WTC11 (cell line): Measurements from ENCODE around the gene AGO4. TPM values are rescaled to one million over a fixed set of nuclear protein-coding genes. Genes with fewer than 3 reads are reported as not detected.

Experiments
- ATAC-seq: fragments of 200-7000 bp; cut with Tn5 transposase; 2 replicates; pipeline ENCODE4 v1.10.0; 2021; ENCODE audit warnings: mild to moderate bottlenecking, moderate library complexity
- CTCF ChIA-PET: fragments of 300-600 bp; sonication (Branson Sonifier 250); formaldehyde crosslinking; loops from one replicate; lab custom pipeline; 2021; ENCODE audit warnings: antibody characterized with exemption; lab: Charles Lee
- POLR2A ChIA-PET: fragments of 350-600 bp; sonication (Branson Sonifier 250); formaldehyde crosslinking; loops from one replicate; lab custom pipeline; 2021; ENCODE audit warnings: antibody characterized with exemption; lab: Charles Lee
- DNase-seq: peaks from one replicate; pipeline ENCODE4 v3.0.0; 2021; ENCODE audit warnings: low spot score
- H3K27ac Mint-ChIP-seq: 2 replicates; pipeline ENCODE4 v1.8.0; 2021; ENCODE audit warnings: mixed read lengths
- H3K27me3 Mint-ChIP-seq: 2 replicates; pipeline ENCODE4 v1.8.0; 2021; ENCODE audit warnings: low read depth, mild to moderate bottlenecking, moderate library complexity, mixed read lengths
- H3K36me3 Mint-ChIP-seq: 2 replicates; pipeline ENCODE4 v1.8.0; 2021; ENCODE audit warnings: mixed read lengths
- H3K4me1 Mint-ChIP-seq: 2 replicates; pipeline ENCODE4 v1.8.0; 2022; ENCODE audit warnings: mixed read lengths
- H3K4me3 Mint-ChIP-seq: 2 replicates; pipeline ENCODE4 v1.8.0; 2021; ENCODE audit warnings: mild to moderate bottlenecking, moderate library complexity, mixed read lengths
- H3K9me3 Mint-ChIP-seq: 2 replicates; pipeline ENCODE4 v1.8.0; 2021; ENCODE audit warnings: mixed read lengths
- AFF4 ChIP-seq: sonication (generic); formaldehyde crosslinking; IDR thresholded peaks from 2 replicates; pipeline ENCODE4 v1.8.1; 2023; ENCODE audit warnings: mild to moderate bottlenecking, missing genetic modification reagents, borderline replicate concordance
- CBFB ChIP-seq: sonication (generic); formaldehyde crosslinking; IDR thresholded peaks from 2 replicates; pipeline ENCODE4 v1.8.1; 2022; ENCODE audit warnings: mild to moderate bottlenecking, low read depth, missing genetic modification reagents
- CREM ChIP-seq: sonication (generic); formaldehyde crosslinking; IDR thresholded peaks from 2 replicates; pipeline ENCODE4 v1.8.1; 2022; ENCODE audit warnings: mild to moderate bottlenecking, missing genetic modification reagents, moderate library complexity
- ERG ChIP-seq: fragments of 250-450 bp; sonication (Bioruptor Pico); IDR thresholded peaks from 2 replicates; pipeline ENCODE4 v1.8.0; 2021; ENCODE audit warnings: mild to moderate bottlenecking
- ETV6 ChIP-seq: sonication (generic); formaldehyde crosslinking; IDR thresholded peaks from 2 replicates; pipeline ENCODE4 v1.8.1; 2022; ENCODE audit warnings: mild to moderate bottlenecking, missing genetic modification reagents
- GRHL2 ChIP-seq: fragments of 250-450 bp; sonication (Bioruptor Pico); IDR thresholded peaks from 2 replicates; pipeline ENCODE4 v1.8.0; 2022; ENCODE audit warnings: mild to moderate bottlenecking, moderate library complexity; ENCODE audit not compliant: insufficient replicate concordance, severe bottlenecking
- HMGA2 ChIP-seq: fragments of 250-450 bp; sonication (Bioruptor Pico); IDR thresholded peaks from 2 replicates; pipeline ENCODE4 v1.4.0; 2021; ENCODE audit warnings: mild to moderate bottlenecking, moderate library complexity
- IRF2 ChIP-seq: sonication (generic); formaldehyde crosslinking; IDR thresholded peaks from 2 replicates; pipeline ENCODE4 v1.8.0; 2022; ENCODE audit warnings: low read depth, missing genetic modification reagents, borderline replicate concordance
- KAT7 ChIP-seq: sonication (generic); formaldehyde crosslinking; IDR thresholded peaks from 2 replicates; pipeline ENCODE4 v1.8.1; 2023; ENCODE audit warnings: missing genetic modification reagents, mild to moderate bottlenecking, borderline replicate concordance
- MAX ChIP-seq: sonication (generic); formaldehyde crosslinking; IDR thresholded peaks from 2 replicates; pipeline ENCODE4 v1.8.0; 2022; ENCODE audit warnings: mild to moderate bottlenecking, missing genetic modification reagents
- MYBL2 ChIP-seq: sonication (generic); formaldehyde crosslinking; IDR thresholded peaks from 2 replicates; pipeline ENCODE4 v1.8.1; 2023; ENCODE audit warnings: mild to moderate bottlenecking, moderate library complexity, missing genetic modification reagents
- NFATC4 ChIP-seq: fragments of 250-450 bp; sonication (Bioruptor Pico); IDR thresholded peaks from 2 replicates; pipeline ENCODE4 v1.9.0; 2021; ENCODE audit warnings: mild to moderate bottlenecking
- NFYB ChIP-seq: sonication (generic); formaldehyde crosslinking; conservative IDR thresholded peaks from 2 replicates; pipeline ENCODE4 v1.8.0; 2022; ENCODE audit warnings: low read depth, missing genetic modification reagents
- NR3C1 ChIP-seq: sonication (generic); formaldehyde crosslinking; conservative IDR thresholded peaks from 2 replicates; pipeline ENCODE4 v1.8.1; 2023; ENCODE audit warnings: low read depth, mild to moderate bottlenecking, missing genetic modification reagents
- TCF7 ChIP-seq: sonication (generic); formaldehyde crosslinking; IDR thresholded peaks from 2 replicates; pipeline ENCODE4 v1.8.0; 2022; ENCODE audit warnings: mild to moderate bottlenecking, low read depth, missing genetic modification reagents, moderate library complexity
- TP53 ChIP-seq: sonication (generic); formaldehyde crosslinking; IDR thresholded peaks from 2 replicates; pipeline ENCODE4 v1.8.1; 2023; ENCODE audit warnings: mild to moderate bottlenecking, missing genetic modification reagents
- ZMAT4 ChIP-seq: fragments of 250-450 bp; sonication (Bioruptor Pico); IDR thresholded peaks from 2 replicates; pipeline ENCODE4 v1.9.0; 2021; ENCODE audit warnings: mild to moderate bottlenecking
- ZNF317 ChIP-seq: sonication (generic); formaldehyde crosslinking; IDR thresholded peaks from 2 replicates; pipeline ENCODE4 v1.8.1; 2023; ENCODE audit warnings: low read depth, mild to moderate bottlenecking, moderate library complexity, missing genetic modification reagents, borderline replicate concordance
- total RNA-seq: library from RNA; stranded (reverse); gene quantifications from 3 replicates; pipeline ENCODE4 v1.2.3, GENCODE V29; 2021
- TF ChIP-seq, protein P1 (sequence below): fragments of 250-450 bp; sonication (Bioruptor Pico); IDR thresholded peaks from 2 replicates; pipeline ENCODE4 v1.9.0; 2021; ENCODE audit warnings: moderate library complexity, mild to moderate bottlenecking, inconsistent platforms, borderline replicate concordance
- TF ChIP-seq, protein P2 (sequence below): fragments of 200-600 bp; IDR thresholded peaks from 2 replicates; pipeline ENCODE4 v1.8.0; 2022; ENCODE audit warnings: antibody characterized with exemption
- TF ChIP-seq, protein P3 (sequence below): sonication (generic); formaldehyde crosslinking; IDR thresholded peaks from 2 replicates; pipeline ENCODE4 v1.8.1; 2022; ENCODE audit warnings: mild to moderate bottlenecking, missing genetic modification reagents, moderate library complexity, borderline replicate concordance
- TF ChIP-seq, protein P4 (sequence below): sonication (generic); formaldehyde crosslinking; IDR thresholded peaks from 2 replicates; pipeline ENCODE4 v1.8.1; 2023; ENCODE audit warnings: mild to moderate bottlenecking, missing genetic modification reagents, moderate library complexity

The AGO4 gene
- total RNA-seq, 1 experiment from 2014 or later, result 8.7 TPM

DNA sequence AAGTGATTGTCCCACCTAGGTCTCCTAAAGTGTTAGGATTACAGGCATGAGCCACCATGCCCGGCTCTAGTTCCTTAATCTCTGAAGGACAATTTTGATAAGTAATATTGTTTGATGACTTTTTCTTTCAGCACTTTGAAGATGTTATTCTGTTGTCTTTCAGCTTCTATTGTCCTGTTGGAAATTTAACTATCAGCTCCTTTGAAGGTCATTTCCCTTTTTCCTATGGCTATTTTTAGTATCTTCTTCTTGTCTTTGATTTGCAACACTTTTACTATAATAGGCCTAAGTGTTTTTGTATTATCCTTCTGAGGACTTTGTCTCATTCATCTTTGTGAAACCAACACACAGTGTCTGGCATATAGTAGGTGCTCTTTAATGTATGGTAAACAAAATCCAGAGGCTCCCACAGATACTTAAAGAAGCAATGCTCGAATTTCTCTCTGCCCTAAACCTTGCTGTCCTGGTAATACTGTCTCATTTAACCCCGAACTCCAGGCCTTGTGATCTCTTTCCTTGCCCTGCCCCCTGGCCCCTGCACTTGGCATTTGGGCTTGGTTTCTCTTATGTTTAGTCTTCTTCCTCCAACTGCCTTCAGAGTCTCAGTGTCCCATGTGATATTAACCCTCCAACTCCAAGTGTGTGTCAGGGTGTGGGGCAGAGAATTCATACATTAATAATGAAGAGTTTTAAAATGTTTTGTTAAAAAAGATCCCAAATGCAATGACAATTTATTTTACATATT lies 56.2 kb downstream of the AGO4 start:
- no peak overlapping the region for H3K27ac Mint-ChIP-seq
- ATAC-seq (no peak), DNase-seq (no peak)
- H3K4me1 Mint-ChIP-seq, result no peaks in the 10 kb centered on the region
- POLR2A ChIA-PET, result no interaction called here
- H3K36me3 Mint-ChIP-seq, result no peaks in the 10 kb centered on the region
- CTCF ChIA-PET, result interaction anchor here (0.9 kb wide), 1 partner anchor 19 kb away, joined by 3 read pairs; the partner anchor contains the start of gene AGO1
- TF ChIP-seq, protein P1, sequence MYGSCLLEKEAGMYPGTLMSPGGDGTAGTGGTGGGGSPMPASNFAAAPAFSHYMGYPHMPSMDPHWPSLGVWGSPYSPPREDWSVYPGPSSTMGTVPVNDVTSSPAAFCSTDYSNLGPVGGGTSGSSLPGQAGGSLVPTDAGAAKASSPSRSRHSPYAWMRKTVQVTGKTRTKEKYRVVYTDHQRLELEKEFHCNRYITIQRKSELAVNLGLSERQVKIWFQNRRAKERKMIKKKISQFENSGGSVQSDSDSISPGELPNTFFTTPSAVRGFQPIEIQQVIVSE, result no peak
- TF ChIP-seq, protein P2, sequence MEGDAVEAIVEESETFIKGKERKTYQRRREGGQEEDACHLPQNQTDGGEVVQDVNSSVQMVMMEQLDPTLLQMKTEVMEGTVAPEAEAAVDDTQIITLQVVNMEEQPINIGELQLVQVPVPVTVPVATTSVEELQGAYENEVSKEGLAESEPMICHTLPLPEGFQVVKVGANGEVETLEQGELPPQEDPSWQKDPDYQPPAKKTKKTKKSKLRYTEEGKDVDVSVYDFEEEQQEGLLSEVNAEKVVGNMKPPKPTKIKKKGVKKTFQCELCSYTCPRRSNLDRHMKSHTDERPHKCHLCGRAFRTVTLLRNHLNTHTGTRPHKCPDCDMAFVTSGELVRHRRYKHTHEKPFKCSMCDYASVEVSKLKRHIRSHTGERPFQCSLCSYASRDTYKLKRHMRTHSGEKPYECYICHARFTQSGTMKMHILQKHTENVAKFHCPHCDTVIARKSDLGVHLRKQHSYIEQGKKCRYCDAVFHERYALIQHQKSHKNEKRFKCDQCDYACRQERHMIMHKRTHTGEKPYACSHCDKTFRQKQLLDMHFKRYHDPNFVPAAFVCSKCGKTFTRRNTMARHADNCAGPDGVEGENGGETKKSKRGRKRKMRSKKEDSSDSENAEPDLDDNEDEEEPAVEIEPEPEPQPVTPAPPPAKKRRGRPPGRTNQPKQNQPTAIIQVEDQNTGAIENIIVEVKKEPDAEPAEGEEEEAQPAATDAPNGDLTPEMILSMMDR, result no peak
- no peak for TF ChIP-seq ETV6 (CRISPR knock-in tag)
- no peak for TF ChIP-seq MAX
- TF ChIP-seq, protein P3, sequence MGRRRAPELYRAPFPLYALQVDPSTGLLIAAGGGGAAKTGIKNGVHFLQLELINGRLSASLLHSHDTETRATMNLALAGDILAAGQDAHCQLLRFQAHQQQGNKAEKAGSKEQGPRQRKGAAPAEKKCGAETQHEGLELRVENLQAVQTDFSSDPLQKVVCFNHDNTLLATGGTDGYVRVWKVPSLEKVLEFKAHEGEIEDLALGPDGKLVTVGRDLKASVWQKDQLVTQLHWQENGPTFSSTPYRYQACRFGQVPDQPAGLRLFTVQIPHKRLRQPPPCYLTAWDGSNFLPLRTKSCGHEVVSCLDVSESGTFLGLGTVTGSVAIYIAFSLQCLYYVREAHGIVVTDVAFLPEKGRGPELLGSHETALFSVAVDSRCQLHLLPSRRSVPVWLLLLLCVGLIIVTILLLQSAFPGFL, result no peak
- TF ChIP-seq NFYB, result no peak
- TF ChIP-seq HMGA2 (CRISPR knock-in tag), result no peak
- no peak for TF ChIP-seq ZMAT4 (CRISPR knock-in tag)
- no peak for TF ChIP-seq MYBL2 (CRISPR knock-in tag)
- TF ChIP-seq NR3C1 (CRISPR knock-in tag), result no peak
- no peak for TF ChIP-seq TCF7
- TF ChIP-seq KAT7 (CRISPR knock-in tag), result no peak
- TF ChIP-seq, protein P4, sequence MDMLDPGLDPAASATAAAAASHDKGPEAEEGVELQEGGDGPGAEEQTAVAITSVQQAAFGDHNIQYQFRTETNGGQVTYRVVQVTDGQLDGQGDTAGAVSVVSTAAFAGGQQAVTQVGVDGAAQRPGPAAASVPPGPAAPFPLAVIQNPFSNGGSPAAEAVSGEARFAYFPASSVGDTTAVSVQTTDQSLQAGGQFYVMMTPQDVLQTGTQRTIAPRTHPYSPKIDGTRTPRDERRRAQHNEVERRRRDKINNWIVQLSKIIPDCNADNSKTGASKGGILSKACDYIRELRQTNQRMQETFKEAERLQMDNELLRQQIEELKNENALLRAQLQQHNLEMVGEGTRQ (CRISPR knock-in tag), result no peak
- TF ChIP-seq TP53 (CRISPR knock-in tag), result no peak
- no peak for TF ChIP-seq CBFB (CRISPR knock-in tag)
- TF ChIP-seq GRHL2, result no peak
- no peak for TF ChIP-seq CREM (CRISPR knock-in tag)
- no peak for TF ChIP-seq NFATC4
- TF ChIP-seq ERG (CRISPR knock-in tag), result no peak
- H3K4me3 Mint-ChIP-seq, result no peak overlapping the region
- no peaks in the 10 kb centered on the region for H3K9me3 Mint-ChIP-seq
- no peaks in the 10 kb centered on the region for H3K27me3 Mint-ChIP-seq

DNA sequence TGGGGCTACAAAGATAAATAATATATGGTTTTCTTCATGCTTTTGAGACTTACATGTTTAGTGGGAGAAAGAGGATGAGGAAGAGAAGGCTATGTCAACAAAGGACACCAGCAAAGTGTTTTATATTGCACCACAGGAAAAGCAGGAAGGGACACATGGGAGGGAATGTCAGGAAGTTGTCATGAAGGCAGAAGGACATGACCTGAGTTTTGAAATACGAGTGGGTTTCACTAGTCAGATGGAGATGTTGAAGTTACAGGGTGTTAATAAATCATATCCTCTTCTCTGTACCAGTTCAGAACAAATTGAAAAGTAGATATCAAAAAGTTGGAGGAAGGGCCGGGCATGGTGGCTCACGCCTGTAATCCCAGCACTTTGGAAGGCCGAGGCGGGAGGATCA lies 57.0 kb downstream of the AGO4 start:
- ChIA-PET CTCF (no interaction called here), POLR2A (interaction anchor here (1.1 kb wide), 1 partner anchor 319 kb away, joined by 3 read pairs; no protein-coding TSS in a partner anchor)
- ATAC-seq (no peak), DNase-seq (no peak)
- H3K27ac Mint-ChIP-seq, result no peak overlapping the region
- no peaks in the 10 kb centered on the region for H3K9me3 Mint-ChIP-seq
- H3K27me3 Mint-ChIP-seq, result no peaks in the 10 kb centered on the region
- no peaks in the 10 kb centered on the region for H3K36me3 Mint-ChIP-seq
- no peak overlapping the region for H3K4me3 Mint-ChIP-seq
- H3K4me1 Mint-ChIP-seq, result peaks cover 3% of the 10 kb centered on the region; the same call in 1 of the 2 replicates
- TF ChIP-seq IRF2 (CRISPR knock-in tag) (no peak), ZNF317 (no peak), AFF4 (CRISPR knock-in tag) (no peak)
